ENCODE data around the gene C6orf132. TPM values are rescaled to one million over a fixed set of nuclear protein-coding genes. Genes with fewer than 3 reads are reported as not detected.

Gene C6orf132
- total and polyA plus RNA-seq, 2 donors, result 0.71 to 4.8 TPM

- peaks cover 0 to 5% of the 10 kb centered on the region in 2 donors for H3K27me3 ChIP-seq (ENCODE audit: control insufficient read depth in 2 of 2, insufficient read depth in 1 of 2, low read length in 1 of 2)
- peaks cover 0 to 5% of the 10 kb centered on the region in 2 donors for H3K4me1 ChIP-seq (ENCODE audit: control insufficient read depth in 2 of 2, insufficient read depth in 2 of 2, low read length in 2 of 2)
- no peaks in the 10 kb centered on the region for H3K36me3 ChIP-seq (ENCODE audit: control insufficient read depth in 2 of 2, insufficient read depth in 2 of 2, low read length in 1 of 2)
- no peaks in the 10 kb centered on the region for H3K9me3 ChIP-seq (ENCODE audit: control insufficient read depth in 2 of 2, insufficient read depth in 1 of 2, low read length in 1 of 2)
- H3K27ac ChIP-seq (ENCODE audit: low read depth in 1 of 2, low read length in 1 of 2), result no peak overlapping the region
- no peak overlapping the region for H3K4me3 ChIP-seq (ENCODE audit: low read length in 2 of 2)
- WGBS, result 34% methylated on average over 8 of the region's 8 CpGs
- peak; percentile 55 to 88 (median 76) for DNase-seq (ENCODE audit: low read depth in 6 of 9, low spot score in 9 of 9)
These were observed 24.2 kb upstream of the C6orf132 start for GRCh38 chr6:42166444-42167141.

- Histone ChIP-seq H3K9me3 (ENCODE audit: control insufficient read depth in 2 of 2, insufficient read depth in 1 of 2, low read length in 1 of 2) (no peaks in the 10 kb centered on the region), H3K36me3 (ENCODE audit: control insufficient read depth in 2 of 2, insufficient read depth in 2 of 2, low read length in 1 of 2) (no peaks in the 10 kb centered on the region), H3K4me3 (ENCODE audit: low read length in 2 of 2) (no peak overlapping the region), H3K27ac (ENCODE audit: low read depth in 1 of 2, low read length in 1 of 2) (no peak overlapping the region), H3K4me1 (ENCODE audit: control insufficient read depth in 2 of 2, insufficient read depth in 2 of 2, low read length in 2 of 2) (peaks cover 0 to 5% of the 10 kb centered on the region in 2 donors), H3K27me3 (ENCODE audit: control insufficient read depth in 2 of 2, insufficient read depth in 1 of 2, low read length in 1 of 2) (peaks cover 0 to 5% of the 10 kb centered on the region in 2 donors)
- no peak for DNase-seq (ENCODE audit: low read depth in 6 of 9, low spot score in 9 of 9)
- 92% methylated on average over 9 of the region's 9 CpGs for WGBS
These were observed 22.6 kb upstream of the C6orf132 start for GRCh38 chr6:42165016-42165415.

- no peak for DNase-seq (ENCODE audit: low read depth in 6 of 9, low spot score in 9 of 9)
- Histone ChIP-seq H3K27me3 (ENCODE audit: control insufficient read depth in 2 of 2, insufficient read depth in 1 of 2, low read length in 1 of 2) (peaks cover 0 to 3% of the 10 kb centered on the region in 2 donors), H3K4me1 (ENCODE audit: control insufficient read depth in 2 of 2, insufficient read depth in 2 of 2, low read length in 2 of 2) (peaks cover 0 to 5% of the 10 kb centered on the region in 2 donors), H3K36me3 (ENCODE audit: control insufficient read depth in 2 of 2, insufficient read depth in 2 of 2, low read length in 1 of 2) (no peaks in the 10 kb centered on the region), H3K4me3 (ENCODE audit: low read length in 2 of 2) (no peak overlapping the region), H3K27ac (ENCODE audit: low read depth in 1 of 2, low read length in 1 of 2) (no peak overlapping the region), H3K9me3 (ENCODE audit: control insufficient read depth in 2 of 2, insufficient read depth in 1 of 2, low read length in 1 of 2) (no peaks in the 10 kb centered on the region)
- WGBS, result 90% methylated on average over 1 of the region's 1 CpG
These were observed 21.6 kb upstream of the C6orf132 start for GRCh38 chr6:42163981-42164380.

DNA sequence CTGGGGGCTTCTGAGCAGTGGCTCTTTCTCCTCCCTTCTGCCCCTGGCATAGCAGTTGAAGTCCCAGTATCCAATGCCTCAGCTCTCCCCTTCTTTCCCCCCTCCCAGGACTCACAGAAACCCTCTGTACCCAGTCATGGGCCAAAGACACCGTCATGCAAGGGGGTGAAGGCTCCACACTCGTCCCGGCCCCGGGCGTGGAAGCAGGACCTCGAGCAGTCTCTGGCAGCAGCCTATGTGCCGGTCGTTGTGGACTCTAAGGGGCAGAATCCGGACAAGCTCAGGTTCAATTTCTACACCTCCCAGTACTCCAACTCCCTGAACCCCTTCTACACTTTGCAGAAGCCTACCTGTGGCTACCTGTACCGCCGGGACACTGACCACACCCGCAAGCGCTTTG is 20.4 kb upstream of the C6orf132 start:
- Histone ChIP-seq H3K4me3 (ENCODE audit: low read length in 2 of 2) (no peak overlapping the region), H3K27ac (ENCODE audit: low read depth in 1 of 2, low read length in 1 of 2) (no peak overlapping the region), H3K27me3 (ENCODE audit: control insufficient read depth in 2 of 2, insufficient read depth in 1 of 2, low read length in 1 of 2) (no peaks in the 10 kb centered on the region), H3K36me3 (ENCODE audit: control insufficient read depth in 2 of 2, insufficient read depth in 2 of 2, low read length in 1 of 2) (no peaks in the 10 kb centered on the region), H3K4me1 (ENCODE audit: control insufficient read depth in 2 of 2, insufficient read depth in 2 of 2, low read length in 2 of 2) (peaks cover 0 to 5% of the 10 kb centered on the region in 2 donors), H3K9me3 (ENCODE audit: control insufficient read depth in 2 of 2, insufficient read depth in 1 of 2, low read length in 1 of 2) (no peaks in the 10 kb centered on the region)
- DNase-seq (ENCODE audit: low read depth in 6 of 9, low spot score in 9 of 9), result no peak
- 98% methylated on average over 13 of the region's 13 CpGs for WGBS

- Histone ChIP-seq H3K4me3 (ENCODE audit: low read length in 2 of 2) (no peak overlapping the region), H3K27ac (ENCODE audit: low read depth in 1 of 2, low read length in 1 of 2) (no peak overlapping the region), H3K4me1 (ENCODE audit: control insufficient read depth in 2 of 2, insufficient read depth in 2 of 2, low read length in 2 of 2) (peaks cover 0 to 5% of the 10 kb centered on the region in 2 donors), H3K27me3 (ENCODE audit: control insufficient read depth in 2 of 2, insufficient read depth in 1 of 2, low read length in 1 of 2) (no peaks in the 10 kb centered on the region), H3K36me3 (ENCODE audit: control insufficient read depth in 2 of 2, insufficient read depth in 2 of 2, low read length in 1 of 2) (no peaks in the 10 kb centered on the region), H3K9me3 (ENCODE audit: control insufficient read depth in 2 of 2, insufficient read depth in 1 of 2, low read length in 1 of 2) (no peaks in the 10 kb centered on the region)
- DNase-seq (ENCODE audit: low read depth in 6 of 9, low spot score in 9 of 9), result no peak
- WGBS, result 61% methylated on average over 7 of the region's 7 CpGs
These were observed 20.0 kb upstream of the C6orf132 start for GRCh38 chr6:42162384-42162783.

- no peaks in the 10 kb centered on the region for H3K36me3 ChIP-seq (ENCODE audit: control insufficient read depth in 2 of 2, insufficient read depth in 2 of 2, low read length in 1 of 2)
- no peak for DNase-seq (ENCODE audit: low read depth in 6 of 9, low spot score in 9 of 9)
- no peaks in the 10 kb centered on the region for H3K9me3 ChIP-seq (ENCODE audit: control insufficient read depth in 2 of 2, insufficient read depth in 1 of 2, low read length in 1 of 2)
- H3K27me3 ChIP-seq (ENCODE audit: control insufficient read depth in 2 of 2, insufficient read depth in 1 of 2, low read length in 1 of 2), result no peaks in the 10 kb centered on the region
- no peak overlapping the region for H3K27ac ChIP-seq (ENCODE audit: low read depth in 1 of 2, low read length in 1 of 2)
- no peak overlapping the region for H3K4me3 ChIP-seq (ENCODE audit: low read length in 2 of 2)
- H3K4me1 ChIP-seq (ENCODE audit: control insufficient read depth in 2 of 2, insufficient read depth in 2 of 2, low read length in 2 of 2), result peaks cover 0 to 5% of the 10 kb centered on the region in 2 donors
- 97% methylated on average over 4 of the region's 4 CpGs for WGBS
These were observed 17.1 kb upstream of the C6orf132 start for GRCh38 chr6:42159431-42160024.

DNA sequence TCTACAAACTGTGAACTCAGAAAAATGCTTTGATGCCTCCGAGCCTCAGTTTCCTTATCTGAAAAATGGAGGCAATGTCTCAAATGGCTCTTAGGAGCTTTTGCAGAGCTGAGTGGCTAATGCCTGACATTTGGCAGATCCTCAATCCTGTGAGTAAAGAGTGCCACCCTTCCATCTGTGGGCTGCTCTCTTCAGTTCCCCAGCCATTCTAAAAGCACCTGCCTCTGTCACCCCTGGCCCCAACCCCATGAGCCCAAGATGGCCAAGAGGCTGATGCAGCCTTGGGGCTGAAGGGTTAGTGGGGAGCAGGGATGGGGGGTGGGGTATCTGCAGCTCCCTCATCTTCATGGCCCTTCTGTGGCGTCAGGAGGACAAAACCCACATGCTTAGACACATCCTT is 16.2 kb upstream of the C6orf132 start:
- Histone ChIP-seq H3K27me3 (ENCODE audit: control insufficient read depth in 2 of 2, insufficient read depth in 1 of 2, low read length in 1 of 2) (peaks cover 0 to 1% of the 10 kb centered on the region in 2 donors), H3K9me3 (ENCODE audit: control insufficient read depth in 2 of 2, insufficient read depth in 1 of 2, low read length in 1 of 2) (no peaks in the 10 kb centered on the region), H3K4me1 (ENCODE audit: control insufficient read depth in 2 of 2, insufficient read depth in 2 of 2, low read length in 2 of 2) (peaks cover 0 to 5% of the 10 kb centered on the region in 2 donors), H3K4me3 (ENCODE audit: low read length in 2 of 2) (no peak overlapping the region), H3K27ac (ENCODE audit: low read depth in 1 of 2, low read length in 1 of 2) (no peak overlapping the region), H3K36me3 (ENCODE audit: control insufficient read depth in 2 of 2, insufficient read depth in 2 of 2, low read length in 1 of 2) (no peaks in the 10 kb centered on the region)
- DNase-seq (ENCODE audit: low read depth in 6 of 9, low spot score in 9 of 9), result no peak
- WGBS, result 92% methylated on average over 2 of the region's 2 CpGs

DNA sequence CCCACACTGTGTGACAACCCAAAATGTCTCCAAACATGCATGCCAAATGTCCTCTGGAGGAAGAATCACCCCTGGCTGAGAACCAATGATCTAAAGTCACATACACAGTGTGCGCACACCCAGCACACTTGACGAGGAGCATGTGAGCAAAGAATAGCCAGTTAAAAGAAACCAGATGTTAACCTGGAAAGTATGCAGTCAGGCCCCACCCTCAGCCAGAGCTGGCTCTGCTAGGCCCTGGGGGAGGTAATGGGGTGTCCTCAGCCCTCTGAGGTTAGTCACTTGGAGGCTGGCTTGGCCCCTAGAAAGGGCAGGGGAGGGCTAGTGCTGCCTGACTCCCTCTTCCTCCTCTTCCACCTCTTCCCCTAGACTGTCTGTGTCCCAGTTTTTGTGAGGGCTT is 15.6 kb upstream of the C6orf132 start:
- Histone ChIP-seq H3K9me3 (ENCODE audit: control insufficient read depth in 2 of 2, insufficient read depth in 1 of 2, low read length in 1 of 2) (no peaks in the 10 kb centered on the region), H3K27me3 (ENCODE audit: control insufficient read depth in 2 of 2, insufficient read depth in 1 of 2, low read length in 1 of 2) (peaks cover 0 to 2% of the 10 kb centered on the region in 2 donors), H3K4me1 (ENCODE audit: control insufficient read depth in 2 of 2, insufficient read depth in 2 of 2, low read length in 2 of 2) (peaks cover 0 to 5% of the 10 kb centered on the region in 2 donors), H3K4me3 (ENCODE audit: low read length in 2 of 2) (no peak overlapping the region), H3K27ac (ENCODE audit: low read depth in 1 of 2, low read length in 1 of 2) (no peak overlapping the region), H3K36me3 (ENCODE audit: control insufficient read depth in 2 of 2, insufficient read depth in 2 of 2, low read length in 1 of 2) (no peaks in the 10 kb centered on the region)
- no peak for DNase-seq (ENCODE audit: low read depth in 6 of 9, low spot score in 9 of 9)
- WGBS, result 98% methylated on average over 2 of the region's 2 CpGs

GRCh38 chr6:42156638-42157037 is 14.2 kb upstream of the C6orf132 start:
- no peaks in the 10 kb centered on the region for H3K9me3 ChIP-seq (ENCODE audit: control insufficient read depth in 2 of 2, insufficient read depth in 1 of 2, low read length in 1 of 2)
- WGBS, result 91% methylated on average over 3 of the region's 3 CpGs
- no peak overlapping the region for H3K4me3 ChIP-seq (ENCODE audit: low read length in 2 of 2)

More at GRCh38 chr6:42156638-42157037, 14.2 kb upstream of the C6orf132 start:
- H3K36me3 ChIP-seq (ENCODE audit: control insufficient read depth in 2 of 2, insufficient read depth in 2 of 2, low read length in 1 of 2), result no peaks in the 10 kb centered on the region
- no peaks in the 10 kb centered on the region for H3K4me1 ChIP-seq (ENCODE audit: control insufficient read depth in 2 of 2, insufficient read depth in 2 of 2, low read length in 2 of 2)
- peaks cover 0 to 2% of the 10 kb centered on the region in 2 donors for H3K27me3 ChIP-seq (ENCODE audit: control insufficient read depth in 2 of 2, insufficient read depth in 1 of 2, low read length in 1 of 2)
- no peak overlapping the region for H3K27ac ChIP-seq (ENCODE audit: low read depth in 1 of 2, low read length in 1 of 2)
- no peak for DNase-seq (ENCODE audit: low read depth in 6 of 9, low spot score in 9 of 9)
